ENCODE data around the gene HDAC4.

DNA sequence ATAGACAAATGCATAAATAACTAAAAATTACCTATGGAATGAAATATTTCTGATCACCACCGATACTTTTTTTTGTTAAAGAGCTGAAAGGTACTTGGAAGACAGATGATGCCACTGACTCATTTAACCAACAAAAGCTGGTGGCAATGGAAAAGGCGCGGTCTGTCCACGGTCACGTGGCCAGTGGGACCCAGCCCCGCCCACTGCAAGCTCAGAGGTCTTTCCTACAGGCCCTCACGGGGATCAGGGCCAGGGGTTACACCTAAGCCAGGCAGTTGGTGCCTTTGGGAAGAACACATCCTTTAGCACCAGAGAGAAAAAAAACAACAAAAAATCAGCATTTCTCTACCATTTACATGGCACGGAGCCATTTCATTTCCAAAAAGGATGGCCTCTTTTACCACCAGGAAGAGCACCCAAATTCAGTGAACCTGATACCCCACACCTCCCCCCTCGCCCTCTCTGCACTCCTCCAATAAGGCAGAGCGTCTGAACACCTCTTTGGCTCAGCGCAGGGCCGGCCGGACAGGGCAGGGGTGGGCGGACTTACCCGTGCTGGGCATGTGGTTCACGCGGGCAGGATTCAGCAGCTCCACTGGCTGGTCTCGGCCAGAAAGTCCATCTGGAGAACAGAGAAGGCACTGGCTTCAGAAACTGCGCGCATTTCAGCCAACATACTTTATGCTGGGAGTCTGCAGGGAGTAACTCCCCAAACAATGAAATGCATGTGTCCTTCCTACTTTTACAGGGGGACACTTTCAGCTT, 164.6 kb downstream of the HDAC4 start:
- TF ChIP-seq EP300 (IDR thresholded peaks at IDR 0.05), result no peak
- TF ChIP-seq BHLHE40 (IDR thresholded peaks at IDR 0.05; ENCODE audit: low read depth, low read length), result no peak
- TF ChIP-seq, protein P1, sequence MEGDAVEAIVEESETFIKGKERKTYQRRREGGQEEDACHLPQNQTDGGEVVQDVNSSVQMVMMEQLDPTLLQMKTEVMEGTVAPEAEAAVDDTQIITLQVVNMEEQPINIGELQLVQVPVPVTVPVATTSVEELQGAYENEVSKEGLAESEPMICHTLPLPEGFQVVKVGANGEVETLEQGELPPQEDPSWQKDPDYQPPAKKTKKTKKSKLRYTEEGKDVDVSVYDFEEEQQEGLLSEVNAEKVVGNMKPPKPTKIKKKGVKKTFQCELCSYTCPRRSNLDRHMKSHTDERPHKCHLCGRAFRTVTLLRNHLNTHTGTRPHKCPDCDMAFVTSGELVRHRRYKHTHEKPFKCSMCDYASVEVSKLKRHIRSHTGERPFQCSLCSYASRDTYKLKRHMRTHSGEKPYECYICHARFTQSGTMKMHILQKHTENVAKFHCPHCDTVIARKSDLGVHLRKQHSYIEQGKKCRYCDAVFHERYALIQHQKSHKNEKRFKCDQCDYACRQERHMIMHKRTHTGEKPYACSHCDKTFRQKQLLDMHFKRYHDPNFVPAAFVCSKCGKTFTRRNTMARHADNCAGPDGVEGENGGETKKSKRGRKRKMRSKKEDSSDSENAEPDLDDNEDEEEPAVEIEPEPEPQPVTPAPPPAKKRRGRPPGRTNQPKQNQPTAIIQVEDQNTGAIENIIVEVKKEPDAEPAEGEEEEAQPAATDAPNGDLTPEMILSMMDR (IDR thresholded peaks at IDR 0.05), result no peak
- no peak for TF ChIP-seq CHD2 (IDR thresholded peaks at IDR 0.05; ENCODE audit: low read length, partially characterized antibody)
- no peak for TF ChIP-seq POLR2A (IDR thresholded peaks at IDR 0.05; ENCODE audit: low read length)
- TF ChIP-seq HDAC2 (IDR thresholded peaks at IDR 0.05), result no peak
- no peak for TF ChIP-seq ZSCAN20 (CRISPR knock-in tag; IDR thresholded peaks at IDR 0.05)
- TF ChIP-seq, protein P2, sequence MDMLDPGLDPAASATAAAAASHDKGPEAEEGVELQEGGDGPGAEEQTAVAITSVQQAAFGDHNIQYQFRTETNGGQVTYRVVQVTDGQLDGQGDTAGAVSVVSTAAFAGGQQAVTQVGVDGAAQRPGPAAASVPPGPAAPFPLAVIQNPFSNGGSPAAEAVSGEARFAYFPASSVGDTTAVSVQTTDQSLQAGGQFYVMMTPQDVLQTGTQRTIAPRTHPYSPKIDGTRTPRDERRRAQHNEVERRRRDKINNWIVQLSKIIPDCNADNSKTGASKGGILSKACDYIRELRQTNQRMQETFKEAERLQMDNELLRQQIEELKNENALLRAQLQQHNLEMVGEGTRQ (IDR thresholded peaks at IDR 0.05), result no peak
- TF ChIP-seq CBX8 (IDR thresholded peaks at IDR 0.05), result no peak

Measured in A549 (cell line).